Keratinocyte (primary cell): ENCODE measurements around the gene RHNO1. TPM values are rescaled to one million over a fixed set of nuclear protein-coding genes. Genes with fewer than 3 reads are reported as not detected.

Experiments
- DNase-seq: peaks from one replicate; pipeline ENCODE4 v3.0.0-alpha.2; 2011; ENCODE audit warnings: low read depth, missing footprints, low spot score
- FAIRE-seq: peaks from 2 replicates; lab custom pipeline; 2011; peaks lifted over from hg19 to GRCh38; lab: Jason Lieb, UNC
- H2AFZ ChIP-seq: 2 replicates; pipeline ENCODE4 v1.6.0; 2012; ENCODE audit warnings: low read length, control low read depth, inconsistent platforms; ENCODE audit not compliant: control insufficient read depth
- H3K27ac ChIP-seq: 2 replicates; pipeline ENCODE4 v1.5.1; 2011; ENCODE audit warnings: low read length; ENCODE audit not compliant: control insufficient read depth, insufficient read depth
- H3K27me3 ChIP-seq: 3 replicates; pipeline ENCODE4 v1.6.0; 2011; ENCODE audit warnings: low read length; ENCODE audit not compliant: control insufficient read depth, insufficient read depth; ENCODE audit errors: extremely low read depth
- H3K36me3 ChIP-seq, 2 experiments: 2 replicates in 1 of 2; 3 replicates in 1 of 2; pipeline ENCODE4 v1.5.1; 2011; ENCODE audit warnings: low read length in 2 of 2, mild to moderate bottlenecking in 1 of 2; ENCODE audit not compliant: control insufficient read depth in 2 of 2, insufficient read depth in 2 of 2; ENCODE audit errors: extremely low read depth in 1 of 2
- H3K4me1 ChIP-seq: 3 replicates; pipeline ENCODE4 v1.5.1; 2011; ENCODE audit warnings: low read length; ENCODE audit not compliant: control insufficient read depth, insufficient read depth; ENCODE audit errors: extremely low read depth
- H3K4me2 ChIP-seq: 3 replicates; pipeline ENCODE4 v1.6.0; 2011; ENCODE audit warnings: low read depth, low read length; ENCODE audit not compliant: control insufficient read depth, insufficient read depth; ENCODE audit errors: extremely low read depth
- H3K4me3 ChIP-seq, 3 experiments: fragments of 200-600 bp in 1 of 3; sonication (generic) in 1 of 3; 2 replicates in 2 of 3; 3 replicates in 1 of 3; pipeline ENCODE4 v1.5.1; 2011 to 2016; ENCODE audit warnings: low read length in 3 of 3, mild to moderate bottlenecking in 3 of 3, control low read depth in 2 of 3, inconsistent platforms in 1 of 3, low read depth in 1 of 3, mixed read lengths in 1 of 3, mixed run types in 1 of 3, moderate library complexity in 1 of 3; ENCODE audit not compliant: control insufficient read depth in 2 of 3, insufficient read depth in 2 of 3; ENCODE audit errors: extremely low read depth in 1 of 3
- H3K79me2 ChIP-seq: 2 replicates; pipeline ENCODE4 v1.6.0; 2012; ENCODE audit warnings: low read length; ENCODE audit not compliant: control insufficient read depth, insufficient read depth
- H3K9ac ChIP-seq: 3 replicates; pipeline ENCODE4 v1.6.0; 2011; ENCODE audit warnings: low read length; ENCODE audit not compliant: control insufficient read depth, insufficient read depth; ENCODE audit errors: extremely low read depth
- H3K9me1 ChIP-seq: 3 replicates; pipeline ENCODE4 v1.6.0; 2011; ENCODE audit warnings: low read length; ENCODE audit not compliant: control insufficient read depth, insufficient read depth; ENCODE audit errors: extremely low read depth
- H3K9me3 ChIP-seq: 2 replicates; pipeline ENCODE4 v1.5.1; 2012; ENCODE audit warnings: low read depth, low read length; ENCODE audit not compliant: control insufficient read depth
- H4K20me1 ChIP-seq: 3 replicates; pipeline ENCODE4 v1.6.0; 2011; ENCODE audit warnings: low read length; ENCODE audit not compliant: control insufficient read depth, insufficient read depth; ENCODE audit errors: extremely low read depth
- CTCF ChIP-seq, 3 experiments: IDR thresholded peaks in 1 of 3; conservative IDR thresholded peaks in 1 of 3; optimal IDR thresholded peaks in 1 of 3; 2 replicates in 2 of 3; 3 replicates in 1 of 3; pipeline versions ENCODE3 to v1.5.1; 2011; ENCODE audit warnings: low read length in 3 of 3, mild to moderate bottlenecking in 3 of 3, moderate library complexity in 2 of 3, control low read depth in 1 of 3, inconsistent platforms in 1 of 3; ENCODE audit not compliant: insufficient read depth in 2 of 3; ENCODE audit errors: extremely low read depth in 1 of 3
- EZH2 ChIP-seq: IDR thresholded peaks from one replicate; pipeline ENCODE4 v1.6.1; 2012; ENCODE audit warnings: inconsistent platforms, mild to moderate bottlenecking, low read length, moderate library complexity
- dilution Hi-C: fragments of 300-500 bp; cut with MboI; formaldehyde crosslinking; loops from one replicate; pipeline ENCODE4 v1.7.0; 2020; ENCODE audit warnings: low sequenced_read_pairs; ENCODE audit not compliant: extremely low pct_ligation_motif_present
- polyA plus RNA-seq, 5 experiments: library from polyadenylated mRNA; depleted of rRNA in 3 of 5; stranded (reverse) in 3 of 5; stranded (forward) in 1 of 5; unstranded in 1 of 5; fragments of >200 nt; gene quantifications; 1 replicate in 1 of 5; 2 replicates in 3 of 5; 3 replicates in 1 of 5; pipeline versions ENCODE4 v1.2.1 to v1.2.3, GENCODE V29; 2011 to 2012; ENCODE audit warnings: missing spikeins in 2 of 5, low read depth in 1 of 5, low replicate concordance in 1 of 5

RHNO1 gene
- polyA plus RNA-seq, 1 donor (not counting 4 experiments of a cell fraction or from before 2014, with no cell fraction given): 25.6 TPM

- FAIRE-seq (no peak), DNase-seq (no peak)
- Histone ChIP-seq H3K4me3 (no peak overlapping the region), H3K36me3 (peaks cover 0 to 8% of the 10 kb centered on the region in 2 experiments), H4K20me1 (no peaks in the 10 kb centered on the region), H3K27me3 (no peaks in the 10 kb centered on the region), H3K4me2 (no peak overlapping the region), H2AFZ (no peak overlapping the region), H3K9me1 (no peaks in the 10 kb centered on the region), H3K9ac (no peak overlapping the region), H3K79me2 (peaks cover 4% of the 10 kb centered on the region), H3K4me1 (no peaks in the 10 kb centered on the region), H3K27ac (no peak overlapping the region), H3K9me3 (no peaks in the 10 kb centered on the region)
- dilution Hi-C loops: no loop called here
- TF ChIP-seq EZH2: no peak
- no peak for TF ChIP-seq CTCF (optimal IDR thresholded peaks at IDR 0.05 in 1 of 3, IDR thresholded peaks at IDR 0.05 in 1 of 3, conservative IDR thresholded peaks at IDR 0.05 in 1 of 3; ENCODE audit: extremely low read depth in 1 of 3, insufficient read depth in 2 of 3, low read length in 3 of 3)
Observed at GRCh38 chr12:2912216-2912575, 35.2 kb downstream of the RHNO1 start.

GRCh38 chr12:2919249-2919648 is 42.2 kb downstream of the RHNO1 start:
- Histone ChIP-seq H3K36me3 (peaks cover 3 to 5% of the 10 kb centered on the region in 2 experiments), H3K9ac (no peak overlapping the region), H3K4me3 (no peak overlapping the region), H4K20me1 (no peaks in the 10 kb centered on the region), H3K9me1 (no peaks in the 10 kb centered on the region), H3K9me3 (no peaks in the 10 kb centered on the region), H3K4me1 (no peaks in the 10 kb centered on the region), H3K79me2 (no peaks in the 10 kb centered on the region), H3K4me2 (no peak overlapping the region), H3K27ac (no peak overlapping the region), H2AFZ (no peak overlapping the region), H3K27me3 (no peaks in the 10 kb centered on the region)
- FAIRE-seq: no peak
- dilution Hi-C loops: no loop called here
- no peak for DNase-seq
- TF ChIP-seq CTCF (optimal IDR thresholded peaks at IDR 0.05 in 1 of 3, IDR thresholded peaks at IDR 0.05 in 1 of 3, conservative IDR thresholded peaks at IDR 0.05 in 1 of 3; ENCODE audit: extremely low read depth in 1 of 3, insufficient read depth in 2 of 3, low read length in 3 of 3): no peak
- no peak for TF ChIP-seq EZH2
